CD8-positive, alpha-beta memory T cell (primary cell): ENCODE results near the gene SETDB1. TPM values are rescaled to one million over a fixed set of nuclear protein-coding genes. Genes with fewer than 3 reads are reported as not detected.

Experiments used
- CTCF ChIA-PET: fragments of 350-600 bp; sonication (Branson Sonifier 250); formaldehyde crosslinking; loops from one replicate; lab custom pipeline; 2021; ENCODE audit warnings: antibody characterized with exemption; lab: Charles Lee
- POLR2A ChIA-PET: fragments of 350-600 bp; sonication (Branson Sonifier 250); formaldehyde crosslinking; loops from one replicate; lab custom pipeline; 2021; ENCODE audit warnings: antibody characterized with exemption; lab: Charles Lee
- DNase-seq, 5 donors: peaks; one replicate each; pipeline versions ENCODE4 v3.0.0 to v3.0.0-alpha.2; 2020 to 2022; ENCODE audit warnings: mixed read lengths in 1 of 5
- H3K27ac ChIP-seq: one replicate; pipeline ENCODE4 v1.7.0; 2013; ENCODE audit warnings: low read depth, mild to moderate bottlenecking, low read length, moderate library complexity
- H3K27me3 ChIP-seq: 2 replicates; pipeline ENCODE4 v1.7.0; 2013; ENCODE audit warnings: low read length, mild to moderate bottlenecking; ENCODE audit not compliant: insufficient read depth, poor library complexity, severe bottlenecking
- H3K36me3 ChIP-seq: 2 replicates; pipeline ENCODE4 v1.7.0; 2013; ENCODE audit warnings: mild to moderate bottlenecking, low read length, moderate library complexity; ENCODE audit not compliant: insufficient read depth
- H3K4me1 ChIP-seq: 2 replicates; pipeline ENCODE4 v1.7.0; 2013; ENCODE audit warnings: mild to moderate bottlenecking, low read length, moderate library complexity; ENCODE audit not compliant: insufficient read depth
- H3K4me3 ChIP-seq: 2 replicates; pipeline ENCODE4 v1.7.0; 2013; ENCODE audit warnings: mild to moderate bottlenecking, low read length
- H3K9me3 ChIP-seq: 2 replicates; pipeline ENCODE4 v1.7.0; 2013; ENCODE audit warnings: mild to moderate bottlenecking, low read length
- H3K27ac Mint-ChIP-seq, 8 donors: one replicate each; pipeline ENCODE4 v1.8.0; 2020 to 2021; ENCODE audit warnings: mixed read lengths in 8 of 8, mild to moderate bottlenecking in 6 of 8, inconsistent platforms in 3 of 8, moderate library complexity in 3 of 8
- H3K27me3 Mint-ChIP-seq, 2 donors: one replicate each; pipeline ENCODE4 v1.8.0; 2020 to 2021; ENCODE audit warnings: mixed read lengths in 2 of 2, mild to moderate bottlenecking in 1 of 2, moderate library complexity in 1 of 2
- H3K36me3 Mint-ChIP-seq, 3 donors: one replicate each; pipeline ENCODE4 v1.8.0; 2020 to 2021; ENCODE audit warnings: mixed read lengths in 3 of 3, inconsistent platforms in 1 of 3, mild to moderate bottlenecking in 1 of 3
- H3K4me1 Mint-ChIP-seq, 3 donors: one replicate each; pipeline ENCODE4 v1.8.0; 2020 to 2021; ENCODE audit warnings: mixed read lengths in 3 of 3, inconsistent platforms in 1 of 3, mild to moderate bottlenecking in 1 of 3
- H3K4me3 Mint-ChIP-seq, 7 donors: one replicate each; pipeline ENCODE4 v1.8.0; 2020 to 2021; ENCODE audit warnings: mixed read lengths in 7 of 7, mild to moderate bottlenecking in 6 of 7, moderate library complexity in 4 of 7, inconsistent platforms in 2 of 7
- H3K9me3 Mint-ChIP-seq, 5 donors: one replicate each; pipeline ENCODE4 v1.8.0; 2020 to 2022; ENCODE audit warnings: mixed read lengths in 5 of 5, mild to moderate bottlenecking in 3 of 5, moderate library complexity in 2 of 5, inconsistent platforms in 1 of 5
- polyA plus RNA-seq: library from polyadenylated mRNA; unstranded; fragments of 300-500 nt; fragmentation: Illumina TruSeq; gene quantifications from one replicate; pipeline ENCODE4 v1.2.3, GENCODE V29; 2021
- total RNA-seq, 2 experiments: library from RNA; stranded (reverse); gene quantifications; one replicate each; pipeline ENCODE4 v1.2.3, GENCODE V29; 2021

SETDB1 gene
- total and polyA plus RNA-seq, 3 experiments from 2014 or later: 15.5 to 47.5 (median 45.4) TPM

DNA sequence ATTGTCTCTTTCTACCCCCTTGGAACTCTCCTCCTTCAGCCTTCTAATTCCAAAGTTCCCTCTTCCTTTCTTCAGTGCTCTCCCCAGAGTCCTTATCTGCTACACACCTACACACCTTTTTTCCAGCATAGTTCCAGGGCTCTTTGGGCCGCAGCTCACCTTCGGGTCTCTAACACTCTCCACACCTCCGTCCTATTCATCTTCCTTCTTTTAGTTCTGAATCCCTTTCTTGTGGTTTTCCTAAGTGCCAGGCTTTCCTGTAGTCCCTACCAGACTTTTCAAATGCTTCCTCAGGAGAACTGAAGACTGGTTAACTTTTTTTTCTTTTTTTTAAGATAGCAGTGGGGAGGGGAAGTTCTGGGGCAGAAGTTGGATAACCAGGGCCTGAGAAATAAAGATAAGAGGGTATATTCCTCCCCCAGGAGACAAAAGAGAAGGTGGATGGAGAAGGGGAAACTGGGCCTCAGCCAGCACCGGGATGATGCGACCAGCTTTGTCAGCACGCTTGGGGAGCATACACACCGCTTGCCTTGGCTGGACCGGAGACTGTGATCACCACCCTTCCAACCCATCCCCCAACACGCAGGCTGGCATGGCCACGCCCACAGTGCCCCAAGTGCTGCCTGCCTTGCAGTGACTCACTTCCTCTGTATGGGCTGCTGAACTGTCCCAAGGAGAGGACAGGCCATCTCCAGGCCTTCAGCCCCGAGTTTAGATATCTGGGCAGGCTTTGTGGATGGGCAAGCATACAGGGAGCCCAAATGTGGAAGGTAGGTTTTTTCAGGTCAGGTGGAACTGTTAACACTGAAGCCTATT, 50.9 kb downstream of the SETDB1 start:
- no peaks in the 10 kb centered on the region for H3K9me3 ChIP-seq
- CTCF ChIA-PET: interaction anchor here (1.1 to 9.3 kb wide), 2 partner anchors 19 to 54 kb away, joined by 3 to 46 read pairs; no protein-coding TSS in a partner anchor
- H3K4me1 ChIP-seq: peaks cover 49% of the 10 kb centered on the region
- peak overlapping the region; percentile 59 to 97 (median 84) for H3K27ac Mint-ChIP-seq
- H3K4me1 Mint-ChIP-seq: peaks cover 48 to 55% (median 53%) of the 10 kb centered on the region in 3 donors
- H3K27me3 Mint-ChIP-seq: no peaks in the 10 kb centered on the region
- H3K36me3 Mint-ChIP-seq: peaks cover 0 to 3% (median 0%) of the 10 kb centered on the region in 3 donors
- H3K4me3 ChIP-seq: peak overlapping the region; percentile 23
- H3K4me3 Mint-ChIP-seq: peak overlapping the region; percentile 51 to 90 (median 78)
- H3K27me3 ChIP-seq: no peaks in the 10 kb centered on the region
- no peaks in the 10 kb centered on the region for H3K36me3 ChIP-seq
- POLR2A ChIA-PET: interaction anchor here (0.5 to 0.6 kb wide), 2 partner anchors 49 to 738 kb away, joined by 3 read pairs; no protein-coding TSS in a partner anchor
- DNase-seq: peak; percentile 52 to 75 (median 60)
- H3K27ac ChIP-seq: peak overlapping the region; percentile 72
- H3K9me3 Mint-ChIP-seq: no peaks in the 10 kb centered on the region

DNA sequence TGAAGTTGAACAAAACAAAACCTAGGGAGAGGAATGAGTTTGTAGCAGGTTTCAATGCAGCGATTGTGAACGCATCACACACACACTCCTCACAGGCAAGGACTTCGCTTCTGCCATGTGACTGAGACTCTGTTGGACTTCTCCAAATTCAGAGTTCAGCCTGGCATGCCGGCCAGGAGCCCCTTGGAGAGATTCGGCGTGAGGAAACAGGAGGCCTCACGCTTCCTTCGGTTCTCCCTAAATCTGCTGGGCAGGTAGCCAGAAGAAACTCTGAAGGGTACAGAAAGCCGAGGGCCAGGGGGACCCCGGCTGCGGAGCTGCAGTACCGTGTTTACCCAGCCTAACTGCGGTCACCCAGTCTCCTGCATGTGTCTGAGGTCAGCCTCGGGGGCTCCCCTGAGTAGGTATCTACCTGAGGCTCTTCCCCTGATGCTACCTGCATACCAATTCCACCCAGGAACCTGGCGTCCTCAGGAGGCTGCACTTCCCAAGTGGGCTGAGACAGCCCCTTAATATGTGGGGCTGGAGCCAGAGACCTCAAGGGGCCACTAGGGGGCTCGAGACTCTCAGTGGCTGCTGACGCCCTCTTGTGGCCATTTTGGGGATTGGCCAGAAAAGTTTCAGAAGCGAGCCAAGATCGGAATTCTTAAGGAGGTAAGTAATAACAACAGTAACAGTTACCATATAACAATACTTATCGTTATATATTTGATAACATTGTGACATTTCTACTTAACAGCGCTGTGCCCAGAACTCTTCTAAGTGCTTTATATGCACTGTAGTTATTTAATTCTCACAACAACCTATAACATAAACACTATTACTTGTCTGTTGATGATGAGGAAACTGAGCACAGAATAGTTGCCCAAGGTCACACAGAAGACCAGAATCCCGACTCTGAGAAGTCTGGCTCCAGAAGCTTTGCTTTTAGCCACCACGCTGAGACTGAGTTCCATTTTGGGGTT, 53.2 kb downstream of the SETDB1 start:
- H3K27me3 ChIP-seq: no peaks in the 10 kb centered on the region
- CTCF ChIA-PET: interaction anchor here (0.6 to 9.3 kb wide), 10 partner anchors 10 to 192 kb away, joined by 3 to 46 read pairs (median 3); partner anchors contain the start of gene MINDY1
- Mint-ChIP-seq H3K4me1 (peaks cover 30 to 37% (median 36%) of the 10 kb centered on the region in 3 donors), H3K4me3 (peak overlapping the region in 6 of 7 donors; percentile 25 to 82 (median 44)), H3K36me3 (no peaks in the 10 kb centered on the region), H3K27me3 (no peaks in the 10 kb centered on the region), H3K9me3 (no peaks in the 10 kb centered on the region), H3K27ac (peak overlapping the region in 6 of 8 donors; percentile 38 to 81 (median 64))
- POLR2A ChIA-PET: no interaction called here
- H3K4me3 ChIP-seq: peak overlapping the region; percentile 35
- DNase-seq: peak; percentile 80 to 91 (median 84)
- H3K9me3 ChIP-seq: no peaks in the 10 kb centered on the region
- H3K36me3 ChIP-seq: no peaks in the 10 kb centered on the region
- peaks cover 33% of the 10 kb centered on the region for H3K4me1 ChIP-seq
- H3K27ac ChIP-seq: peak overlapping the region; percentile 48

DNA sequence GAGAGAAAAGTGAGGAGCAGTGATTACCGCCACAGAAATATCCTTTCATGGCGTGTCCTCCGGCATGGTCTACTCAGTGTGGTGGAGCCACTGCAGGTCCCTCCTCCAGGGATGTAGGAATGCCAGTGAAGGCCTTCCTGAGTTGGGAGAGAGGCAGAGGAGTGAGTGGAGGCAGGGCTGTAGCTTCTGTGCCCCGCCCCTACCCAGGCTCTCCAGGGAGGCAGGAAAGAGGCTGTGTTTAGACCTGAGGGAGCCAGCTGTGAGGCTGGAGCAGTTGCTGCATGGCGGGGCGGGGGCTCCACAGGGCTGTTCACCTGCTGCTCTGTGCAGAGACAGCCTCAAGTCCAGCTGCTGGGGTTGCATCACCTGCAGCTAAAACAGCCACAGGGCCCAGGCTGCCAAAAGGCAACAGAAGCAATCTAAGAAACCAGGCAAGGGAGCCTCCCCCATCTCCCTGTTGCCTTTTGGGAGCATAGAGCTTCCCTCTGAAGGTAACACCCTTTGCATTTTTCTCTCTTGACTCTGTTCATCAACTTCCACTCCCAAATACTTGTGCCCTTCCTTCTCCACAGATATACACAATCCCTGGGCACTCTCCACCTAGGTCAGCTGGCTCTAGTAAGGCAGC, 55.1 kb downstream of the SETDB1 start:
- Mint-ChIP-seq H3K4me3 (no peak overlapping the region), H3K9me3 (no peaks in the 10 kb centered on the region), H3K27ac (peak overlapping the region in 1 of 8 donors; percentile 24), H3K27me3 (no peaks in the 10 kb centered on the region), H3K4me1 (peaks cover 23 to 27% (median 26%) of the 10 kb centered on the region in 3 donors), H3K36me3 (no peaks in the 10 kb centered on the region)
- Histone ChIP-seq H3K36me3 (no peaks in the 10 kb centered on the region), H3K4me1 (peaks cover 28% of the 10 kb centered on the region), H3K9me3 (no peaks in the 10 kb centered on the region), H3K27ac (no peak overlapping the region), H3K27me3 (no peaks in the 10 kb centered on the region), H3K4me3 (no peak overlapping the region)
- CTCF ChIA-PET: interaction anchor here (0.6 to 9.3 kb wide), 6 partner anchors 12 to 704 kb away, joined by 3 to 46 read pairs (median 3); no protein-coding TSS in a partner anchor
- no peak for DNase-seq
- POLR2A ChIA-PET: no interaction called here

- no peak for DNase-seq
- no peaks in the 10 kb centered on the region for H3K36me3 Mint-ChIP-seq
- no peaks in the 10 kb centered on the region for H3K9me3 ChIP-seq
- H3K27me3 ChIP-seq: no peaks in the 10 kb centered on the region
- H3K27ac Mint-ChIP-seq: peak within 1 kb of the TSS in 2 of 8 donors; percentile 24 to 83
- ChIA-PET CTCF (interaction anchor here (0.6 to 9.3 kb wide), 6 partner anchors 13 to 705 kb away, joined by 3 to 46 read pairs (median 3); no protein-coding TSS in a partner anchor), POLR2A (no interaction called here)
- no peak within 1 kb of the TSS for H3K4me3 Mint-ChIP-seq
- no peak within 1 kb of the TSS for H3K27ac ChIP-seq
- no peaks in the 10 kb centered on the region for H3K27me3 Mint-ChIP-seq
- peaks cover 20% of the 10 kb centered on the region for H3K4me1 ChIP-seq
- peaks cover 15 to 19% (median 18%) of the 10 kb centered on the region in 3 donors for H3K4me1 Mint-ChIP-seq
- H3K36me3 ChIP-seq: no peaks in the 10 kb centered on the region
- H3K9me3 Mint-ChIP-seq: no peaks in the 10 kb centered on the region
- H3K4me3 ChIP-seq: no peak within 1 kb of the TSS
Measured at GRCh38 chr1:150981805-150982712, 55.9 kb downstream of the SETDB1 start, which contains the start of gene ANXA9. ANXA9 (plus strand) TSS chr1:150982292; CDS start chr1:150983106, 814 bp downstream.

- ChIA-PET CTCF (interaction anchor here (1.5 to 3.4 kb wide), 2 partner anchors 11 to 20 kb away, joined by 4 to 14 read pairs; no protein-coding TSS in a partner anchor), POLR2A (no interaction called here)
- no peaks in the 10 kb centered on the region for H3K27me3 Mint-ChIP-seq
- no peaks in the 10 kb centered on the region for H3K36me3 Mint-ChIP-seq
- Histone ChIP-seq H3K27ac (no peak overlapping the region), H3K9me3 (no peaks in the 10 kb centered on the region), H3K4me1 (no peaks in the 10 kb centered on the region), H3K27me3 (no peaks in the 10 kb centered on the region), H3K36me3 (no peaks in the 10 kb centered on the region), H3K4me3 (no peak overlapping the region)
- DNase-seq: no peak
- H3K27ac Mint-ChIP-seq: peak overlapping the region in 2 of 8 donors; percentile 38 to 78
- no peaks in the 10 kb centered on the region for H3K9me3 Mint-ChIP-seq
- H3K4me1 Mint-ChIP-seq: no peaks in the 10 kb centered on the region
- peak overlapping the region in 1 of 7 donors; percentile 61 for H3K4me3 Mint-ChIP-seq
Measured at GRCh38 chr1:150985179-150985825, 59.1 kb downstream of the SETDB1 start.

DNA sequence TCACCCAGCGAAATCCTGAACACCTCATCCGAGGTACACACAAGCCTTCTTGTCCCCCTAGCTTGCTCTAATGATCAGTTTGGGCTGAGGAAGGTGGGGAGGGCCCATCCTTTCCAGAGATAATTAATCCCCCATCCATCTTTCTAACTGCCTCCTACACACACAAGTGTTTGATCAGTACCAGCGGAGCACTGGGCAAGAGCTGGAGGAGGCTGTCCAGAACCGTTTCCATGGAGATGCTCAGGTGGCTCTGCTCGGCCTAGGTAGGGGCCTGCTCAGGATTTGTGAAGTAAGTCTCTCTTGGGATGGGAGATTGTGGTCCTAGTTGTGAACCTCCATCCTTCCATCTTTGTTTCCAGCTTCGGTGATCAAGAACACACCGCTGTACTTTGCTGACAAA, 61.8 kb downstream of the SETDB1 start:
- Histone ChIP-seq H3K27ac (no peak overlapping the region), H3K9me3 (no peaks in the 10 kb centered on the region), H3K36me3 (no peaks in the 10 kb centered on the region), H3K4me3 (no peak overlapping the region), H3K27me3 (no peaks in the 10 kb centered on the region), H3K4me1 (no peaks in the 10 kb centered on the region)
- Mint-ChIP-seq H3K27me3 (no peaks in the 10 kb centered on the region), H3K4me3 (no peak overlapping the region), H3K36me3 (no peaks in the 10 kb centered on the region), H3K4me1 (no peaks in the 10 kb centered on the region), H3K27ac (peak overlapping the region in 1 of 8 donors; percentile 20), H3K9me3 (no peaks in the 10 kb centered on the region)
- ChIA-PET POLR2A (interaction anchor here (0.7 kb wide), 1 partner anchor 421 kb away, joined by 4 read pairs; no protein-coding TSS in a partner anchor), CTCF (interaction anchor here (3.4 kb wide), 1 partner anchor 8 kb away, joined by 14 read pairs; no protein-coding TSS in a partner anchor)
- DNase-seq: no peak
